Upper lobe of left lung (tissue), 6 donors: ENCODE measurements around the gene STT3B. TPM values are rescaled to one million over a fixed set of nuclear protein-coding genes. Genes with fewer than 3 reads are reported as not detected.

Source experiments
- ATAC-seq, 2 donors: fragments of 200-7000 bp; cut with Tn5 transposase; one replicate each; pipeline ENCODE4 v1.9.1; 2022; ENCODE audit warnings: mild to moderate bottlenecking in 2 of 2, moderate library complexity in 2 of 2; ENCODE audit not compliant: low FRiP score in 2 of 2
- DNase-seq, 2 donors: peaks; one replicate each; pipeline ENCODE4 v3.0.0-alpha.2; 2019 to 2020
- H3K27ac ChIP-seq, 4 donors: fragments of 200-600 bp; sonication (generic); one replicate each; pipeline ENCODE4 v1.5.1; 2016 to 2019
- H3K27me3 ChIP-seq, 4 donors: fragments of 200-600 bp; sonication (generic); one replicate each; pipeline ENCODE4 v1.5.1; 2017 to 2019
- H3K36me3 ChIP-seq, 4 donors: fragments of 200-600 bp; sonication (generic); one replicate each; pipeline ENCODE4 v1.5.1; 2016 to 2019
- H3K4me1 ChIP-seq, 4 donors: fragments of 200-600 bp; sonication (generic); one replicate each; pipeline ENCODE4 v1.5.1; 2018 to 2019
- H3K4me3 ChIP-seq, 4 donors: fragments of 200-600 bp; sonication (generic); one replicate each; pipeline ENCODE4 v1.5.1; 2017 to 2019; ENCODE audit warnings: mild to moderate bottlenecking in 2 of 4, moderate library complexity in 1 of 4
- H3K9me3 ChIP-seq, 4 donors: fragments of 200-600 bp; sonication (generic); one replicate each; pipeline ENCODE4 v1.5.1; 2018 to 2019
- EP300 ChIP-seq, 4 donors: sonication (generic); formaldehyde crosslinking; IDR thresholded peaks; one replicate each; pipeline ENCODE4 v1.5.1; 2017; ENCODE audit warnings: antibody characterized with exemption in 4 of 4, control low read depth in 2 of 4
- POLR2A ChIP-seq, 4 donors: fragments of 450-650 bp; IDR thresholded peaks; one replicate each; pipeline ENCODE4 v1.5.1; 2016 to 2017; ENCODE audit warnings: antibody characterized with exemption in 4 of 4, mild to moderate bottlenecking in 2 of 4
- POLR2AphosphoS5 ChIP-seq, 2 donors: sonication (generic); formaldehyde crosslinking; IDR thresholded peaks; one replicate each; pipeline ENCODE4 v1.5.1; 2017; ENCODE audit warnings: antibody characterized with exemption in 2 of 2
- WGBS, 2 donors: methylation state at CpG; one replicate each; pipeline ENCODE4 v1.1.5; 2017 to 2018; 5-methylcytosine and 5-hydroxymethylcytosine counted together
- total RNA-seq, 6 donors: library from RNA; depleted of rRNA in 4 of 6; stranded (reverse); fragments of >200 nt in 4 of 6; gene quantifications; one replicate each; pipeline versions ENCODE4 v1.1.0 to v1.2.1, GENCODE V29; 2016 to 2021
- TF ChIP-seq, protein P1 (sequence below), 6 experiments: fragments of 450-650 bp in 4 of 6; fragments of 200-600 bp in 2 of 6; sonication (generic) in 2 of 6; IDR thresholded peaks; one replicate each; pipeline ENCODE4 v1.5.1; 2016 to 2019; ENCODE audit warnings: antibody characterized with exemption in 6 of 6
- donor health status: DM: no; HTN: no; CAD: no; lungs with moderate emphysema.
- donor health status: DM: no; HTN: yes; CAD: no; lungs with severe emphysema.

Gene STT3B
- total RNA-seq, 6 donors from 2014 or later: 42.9 to 137 (median 88.8) TPM

DNA sequence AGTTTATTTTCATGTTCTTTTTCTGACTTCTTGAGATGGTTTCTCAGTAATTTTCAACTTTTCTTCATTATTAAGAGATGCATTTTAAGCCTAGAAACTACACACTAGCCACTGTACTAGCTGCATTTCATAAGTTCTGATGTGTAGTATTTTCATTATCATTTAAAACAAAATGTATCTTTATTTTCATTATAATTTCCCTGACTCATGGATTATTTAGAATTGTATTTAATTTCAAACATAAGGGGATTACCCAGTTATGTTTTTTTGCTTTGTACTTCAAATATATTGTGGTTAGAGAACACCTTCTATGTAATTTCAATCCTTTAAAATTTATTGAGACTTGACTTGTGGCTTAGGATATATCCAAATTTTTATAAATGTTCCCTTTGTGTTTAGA is 44.5 kb downstream of the STT3B start:
- TF ChIP-seq, protein P1, sequence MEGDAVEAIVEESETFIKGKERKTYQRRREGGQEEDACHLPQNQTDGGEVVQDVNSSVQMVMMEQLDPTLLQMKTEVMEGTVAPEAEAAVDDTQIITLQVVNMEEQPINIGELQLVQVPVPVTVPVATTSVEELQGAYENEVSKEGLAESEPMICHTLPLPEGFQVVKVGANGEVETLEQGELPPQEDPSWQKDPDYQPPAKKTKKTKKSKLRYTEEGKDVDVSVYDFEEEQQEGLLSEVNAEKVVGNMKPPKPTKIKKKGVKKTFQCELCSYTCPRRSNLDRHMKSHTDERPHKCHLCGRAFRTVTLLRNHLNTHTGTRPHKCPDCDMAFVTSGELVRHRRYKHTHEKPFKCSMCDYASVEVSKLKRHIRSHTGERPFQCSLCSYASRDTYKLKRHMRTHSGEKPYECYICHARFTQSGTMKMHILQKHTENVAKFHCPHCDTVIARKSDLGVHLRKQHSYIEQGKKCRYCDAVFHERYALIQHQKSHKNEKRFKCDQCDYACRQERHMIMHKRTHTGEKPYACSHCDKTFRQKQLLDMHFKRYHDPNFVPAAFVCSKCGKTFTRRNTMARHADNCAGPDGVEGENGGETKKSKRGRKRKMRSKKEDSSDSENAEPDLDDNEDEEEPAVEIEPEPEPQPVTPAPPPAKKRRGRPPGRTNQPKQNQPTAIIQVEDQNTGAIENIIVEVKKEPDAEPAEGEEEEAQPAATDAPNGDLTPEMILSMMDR (IDR thresholded peaks at IDR 0.05): no peak
- TF ChIP-seq POLR2A (IDR thresholded peaks at IDR 0.05) (no peak), POLR2AphosphoS5 (IDR thresholded peaks at IDR 0.05) (no peak), EP300 (IDR thresholded peaks at IDR 0.05) (no peak)
- no peaks in the 10 kb centered on the region for H3K9me3 ChIP-seq
- peaks cover 0 to 10% (median 3%) of the 10 kb centered on the region in 4 donors for H3K36me3 ChIP-seq
- H3K4me3 ChIP-seq: no peak overlapping the region
- peaks cover 0 to 43% (median 16%) of the 10 kb centered on the region in 4 donors for H3K4me1 ChIP-seq
- DNase-seq: no peak
- H3K27me3 ChIP-seq: no peaks in the 10 kb centered on the region
- no peak for ATAC-seq
- H3K27ac ChIP-seq: no peak overlapping the region

DNA sequence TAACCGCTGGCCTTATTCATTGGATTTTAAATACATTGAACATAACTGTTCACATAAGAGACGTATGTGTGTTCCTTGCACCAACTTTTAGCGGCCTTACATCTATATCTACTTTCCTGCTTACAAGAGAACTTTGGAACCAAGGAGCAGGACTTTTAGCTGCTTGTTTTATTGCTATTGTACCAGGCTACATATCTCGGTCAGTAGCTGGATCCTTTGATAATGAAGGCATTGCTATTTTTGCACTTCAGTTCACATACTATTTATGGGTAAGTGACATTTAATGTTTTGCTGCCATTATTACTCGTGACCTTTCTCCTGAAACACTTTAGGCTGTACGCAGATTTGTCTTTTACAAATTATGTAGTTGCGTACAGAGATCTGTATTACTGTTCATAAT is 47.1 kb downstream of the STT3B start:
- Histone ChIP-seq H3K4me3 (no peak overlapping the region), H3K4me1 (peaks cover 0 to 21% (median 5%) of the 10 kb centered on the region in 4 donors), H3K36me3 (peaks cover 0 to 26% (median 3%) of the 10 kb centered on the region in 4 donors), H3K27ac (no peak overlapping the region), H3K27me3 (no peaks in the 10 kb centered on the region), H3K9me3 (no peaks in the 10 kb centered on the region)
- WGBS, 2 donors: 94 to 95% methylated on average over 7 of the region's 7 CpGs
- TF ChIP-seq, protein P1 (IDR thresholded peaks at IDR 0.05): no peak
- no peak for TF ChIP-seq EP300 (IDR thresholded peaks at IDR 0.05)
- no peak for TF ChIP-seq POLR2AphosphoS5 (IDR thresholded peaks at IDR 0.05)
- no peak for TF ChIP-seq POLR2A (IDR thresholded peaks at IDR 0.05)
- no peak for ATAC-seq
- no peak for DNase-seq

DNA sequence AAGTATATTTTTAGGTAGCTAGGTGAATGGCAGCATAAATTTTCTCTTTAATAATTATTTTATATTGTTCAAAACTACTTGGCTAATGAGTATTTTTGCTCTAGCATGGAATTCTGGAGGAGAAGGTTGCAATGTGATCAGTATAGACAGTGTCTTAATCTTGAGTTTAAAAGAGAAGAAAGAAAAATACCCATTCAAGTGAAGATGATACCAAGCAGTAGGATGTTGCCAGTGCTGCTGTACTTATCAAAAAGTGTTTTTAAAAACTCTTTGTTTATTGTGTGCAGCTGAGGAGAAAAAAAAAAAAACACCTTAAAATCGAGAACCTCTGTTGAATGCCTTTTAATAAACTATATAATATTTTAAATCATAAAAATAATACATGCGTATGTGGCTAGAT is 47.9 kb downstream of the STT3B start:
- no peak for DNase-seq
- no peak overlapping the region for H3K4me3 ChIP-seq
- no peaks in the 10 kb centered on the region for H3K27me3 ChIP-seq
- no peak for ATAC-seq
- WGBS, 2 donors: 84 to 89% methylated on average over 2 of the region's 2 CpGs
- H3K9me3 ChIP-seq: no peaks in the 10 kb centered on the region
- peaks cover 0 to 26% (median 3%) of the 10 kb centered on the region in 4 donors for H3K36me3 ChIP-seq
- TF ChIP-seq POLR2AphosphoS5 (IDR thresholded peaks at IDR 0.05): no peak
- TF ChIP-seq EP300 (IDR thresholded peaks at IDR 0.05): no peak
- TF ChIP-seq, protein P1 (IDR thresholded peaks at IDR 0.05): no peak
- TF ChIP-seq POLR2A (IDR thresholded peaks at IDR 0.05): no peak
- no peak overlapping the region for H3K27ac ChIP-seq
- H3K4me1 ChIP-seq: peaks cover 0 to 12% (median 2%) of the 10 kb centered on the region in 4 donors

DNA sequence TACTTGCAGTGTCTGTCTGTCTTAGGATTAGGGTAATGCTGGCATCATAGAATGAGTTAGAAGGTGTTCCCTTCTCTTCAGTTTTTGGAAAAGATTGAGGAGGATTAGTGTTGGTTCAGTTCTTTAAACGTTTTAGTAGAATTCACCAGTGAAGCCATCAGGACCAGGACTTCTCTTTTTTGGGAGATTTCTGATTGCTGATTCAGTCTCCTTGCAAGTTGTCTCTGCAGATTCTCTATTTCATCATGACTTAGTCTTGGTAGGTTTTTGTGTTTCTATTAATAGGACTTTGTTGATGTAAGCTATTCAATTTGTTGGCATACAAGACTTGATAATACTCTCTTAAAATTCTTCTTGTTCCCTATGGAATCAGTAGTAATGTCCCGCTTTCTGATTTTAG is 48.9 kb downstream of the STT3B start:
- peaks cover 0 to 8% (median 2%) of the 10 kb centered on the region in 4 donors for H3K4me1 ChIP-seq
- H3K4me3 ChIP-seq: no peak overlapping the region
- H3K27me3 ChIP-seq: no peaks in the 10 kb centered on the region
- ATAC-seq (no peak), DNase-seq (no peak)
- WGBS, 2 donors: 68 to 82% methylated on average over 2 of the region's 2 CpGs
- H3K36me3 ChIP-seq: peaks cover 0 to 29% (median 3%) of the 10 kb centered on the region in 4 donors
- no peaks in the 10 kb centered on the region for H3K9me3 ChIP-seq
- H3K27ac ChIP-seq: no peak overlapping the region
- TF ChIP-seq POLR2AphosphoS5 (IDR thresholded peaks at IDR 0.05) (no peak), POLR2A (IDR thresholded peaks at IDR 0.05) (no peak), EP300 (IDR thresholded peaks at IDR 0.05) (no peak)
- TF ChIP-seq, protein P1 (IDR thresholded peaks at IDR 0.05): no peak

DNA sequence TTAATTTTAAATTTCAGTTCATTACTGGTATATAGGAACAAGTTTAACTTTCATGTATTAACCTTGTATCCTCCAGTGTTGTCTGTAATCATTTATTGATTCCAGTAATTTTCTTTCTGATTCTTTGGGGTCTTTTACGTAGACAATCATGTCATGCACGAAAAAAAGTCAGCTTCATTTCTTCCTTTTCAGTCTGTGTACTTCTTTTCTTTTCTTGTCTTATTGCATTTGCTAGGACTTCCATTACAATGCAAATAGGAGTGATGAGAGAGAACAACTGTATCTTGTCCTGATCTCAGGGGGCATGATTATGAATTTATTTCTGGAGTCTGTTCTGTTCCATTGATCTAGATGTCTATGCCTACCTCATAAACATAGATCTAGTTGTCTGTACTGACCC is 56.5 kb downstream of the STT3B start:
- Histone ChIP-seq H3K36me3 (peaks cover 0 to 14% (median 0%) of the 10 kb centered on the region in 4 donors), H3K27ac (no peak overlapping the region), H3K27me3 (no peaks in the 10 kb centered on the region), H3K4me1 (no peaks in the 10 kb centered on the region), H3K9me3 (peaks cover 0 to 14% (median 0%) of the 10 kb centered on the region in 4 donors), H3K4me3 (no peak overlapping the region)
- ATAC-seq: no peak
- no peak for DNase-seq
- no peak for TF ChIP-seq POLR2AphosphoS5 (IDR thresholded peaks at IDR 0.05)
- TF ChIP-seq EP300 (IDR thresholded peaks at IDR 0.05): no peak
- TF ChIP-seq, protein P1 (IDR thresholded peaks at IDR 0.05): no peak
- TF ChIP-seq POLR2A (IDR thresholded peaks at IDR 0.05): no peak
- 96 to 99% methylated on average over 2 of the region's 2 CpGs for WGBS, 2 donors
